ENCODE measurements around the gene DOCK11.

DNA sequence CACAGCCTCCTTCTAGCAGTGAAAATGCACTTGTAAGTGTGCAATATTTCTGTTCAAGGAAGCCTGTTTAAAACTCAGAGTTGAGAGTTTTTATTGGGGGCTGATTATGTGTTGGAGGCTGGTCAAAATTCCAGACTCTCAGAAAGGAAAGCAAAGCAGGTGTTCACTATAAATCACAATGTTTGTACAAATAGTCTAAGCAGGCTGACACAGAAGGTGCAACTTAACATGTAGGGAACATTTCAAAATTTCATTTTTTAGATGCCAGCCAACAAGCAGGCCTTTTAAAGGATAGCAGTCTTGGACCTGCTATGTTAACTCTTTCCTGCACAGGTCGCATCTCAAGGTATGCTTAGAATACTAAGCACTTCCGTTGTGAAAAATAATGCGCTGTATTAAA, 119.5 kb downstream of the DOCK11 start:
- TF ChIP-seq, protein P1, sequence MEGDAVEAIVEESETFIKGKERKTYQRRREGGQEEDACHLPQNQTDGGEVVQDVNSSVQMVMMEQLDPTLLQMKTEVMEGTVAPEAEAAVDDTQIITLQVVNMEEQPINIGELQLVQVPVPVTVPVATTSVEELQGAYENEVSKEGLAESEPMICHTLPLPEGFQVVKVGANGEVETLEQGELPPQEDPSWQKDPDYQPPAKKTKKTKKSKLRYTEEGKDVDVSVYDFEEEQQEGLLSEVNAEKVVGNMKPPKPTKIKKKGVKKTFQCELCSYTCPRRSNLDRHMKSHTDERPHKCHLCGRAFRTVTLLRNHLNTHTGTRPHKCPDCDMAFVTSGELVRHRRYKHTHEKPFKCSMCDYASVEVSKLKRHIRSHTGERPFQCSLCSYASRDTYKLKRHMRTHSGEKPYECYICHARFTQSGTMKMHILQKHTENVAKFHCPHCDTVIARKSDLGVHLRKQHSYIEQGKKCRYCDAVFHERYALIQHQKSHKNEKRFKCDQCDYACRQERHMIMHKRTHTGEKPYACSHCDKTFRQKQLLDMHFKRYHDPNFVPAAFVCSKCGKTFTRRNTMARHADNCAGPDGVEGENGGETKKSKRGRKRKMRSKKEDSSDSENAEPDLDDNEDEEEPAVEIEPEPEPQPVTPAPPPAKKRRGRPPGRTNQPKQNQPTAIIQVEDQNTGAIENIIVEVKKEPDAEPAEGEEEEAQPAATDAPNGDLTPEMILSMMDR (IDR thresholded peaks at IDR 0.05), result no peak
- TF ChIP-seq POLR2A (IDR thresholded peaks at IDR 0.05), result no peak
